IgD-negative memory B cell (primary cell): ENCODE data around the gene SLC30A9. TPM values are rescaled to one million over a fixed set of nuclear protein-coding genes. Genes with fewer than 3 reads are reported as not detected.

ENCODE experiments used
- polyA plus RNA-seq: library from polyadenylated mRNA; unstranded; fragments of 300-500 nt; fragmentation: Illumina TruSeq; gene quantifications from one replicate; pipeline ENCODE4 v1.2.3, GENCODE V29; 2021

SLC30A9 gene
- polyA plus RNA-seq, 1 donor from 2014 or later: 36.4 TPM

Other genes starting within 250 kb of the SLC30A9 start
- gene PHOX2B, start 241.8 kb upstream of the SLC30A9 start, polyA plus RNA-seq: not detected
- gene TMEM33, start 55.1 kb upstream of the SLC30A9 start, polyA plus RNA-seq: 19.9 TPM
- not detected for gene DCAF4L1, start 8.8 kb upstream of the SLC30A9 start, polyA plus RNA-seq
- gene BEND4, start 162.1 kb downstream of the SLC30A9 start, polyA plus RNA-seq: 6.6 TPM